ENCODE data around the gene TENT4B.
A peak's percentile ranks its signal among the peaks of the same experiment; 100 is the strongest.

TENT4B gene

DNA sequence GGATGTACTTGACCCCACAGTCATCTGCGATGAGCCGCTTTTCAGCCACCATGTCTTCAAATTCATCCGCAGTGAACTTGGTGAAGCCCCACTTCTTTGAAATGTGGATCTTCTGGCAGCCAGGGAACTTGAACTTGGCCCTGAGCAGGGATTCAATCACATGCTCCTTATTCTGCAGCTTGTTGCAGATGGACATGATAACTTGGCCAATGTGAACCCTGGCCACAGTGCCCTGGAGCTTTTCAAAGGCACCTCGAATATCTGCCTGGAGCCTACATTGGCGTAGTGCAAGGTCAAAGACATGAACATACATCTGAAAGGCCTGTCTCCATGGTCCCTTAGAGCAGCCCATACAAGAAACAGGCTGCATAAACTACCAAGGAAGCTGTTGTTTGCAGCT is 1.8 kb upstream of the TENT4B start:
- H2BK12ac ChIP-seq (ENCODE audit: low read length) = no peak overlapping the region
- no peaks in the 10 kb centered on the region for H3K36me3 ChIP-seq (ENCODE audit: control insufficient read depth in 1 of 2, insufficient read depth in 2 of 2, low read length in 2 of 2)
- H4K12ac ChIP-seq (ENCODE audit: low read depth, low read length) = no peak overlapping the region
- DNase-seq = no peak
- H3K4me1 ChIP-seq (ENCODE audit: control insufficient read depth in 1 of 2, insufficient read depth in 2 of 2, low read length in 2 of 2) = peaks cover 5 to 14% of the 10 kb centered on the region in 2 experiments
- H3K27ac ChIP-seq (ENCODE audit: low read depth, low read length) = no peak overlapping the region
- no peak overlapping the region for H3K9ac ChIP-seq (ENCODE audit: low read length)
- WGBS (ENCODE audit: extremely low coverage, insufficient coverage, insufficient read length) = no CpG with 5 or more reads among the region's 5 CpGs
- H3K9me3 ChIP-seq (ENCODE audit: insufficient read depth, low read depth, low read length) = peaks cover 6% of the 10 kb centered on the region
- H2BK5ac ChIP-seq (ENCODE audit: low read depth, low read length, poor library complexity) = no peak overlapping the region
- H3K27me3 ChIP-seq (ENCODE audit: insufficient read depth, low read length) = no peaks in the 10 kb centered on the region
- H2BK120ac ChIP-seq (ENCODE audit: insufficient read depth, low read length, poor library complexity) = no peak overlapping the region
- H3K79me1 ChIP-seq (ENCODE audit: low read length) = peaks cover 11% of the 10 kb centered on the region
- no peak overlapping the region for H3K14ac ChIP-seq (ENCODE audit: low read length)
- H3K23ac ChIP-seq (ENCODE audit: low read length) = no peak overlapping the region
- peaks cover 9% of the 10 kb centered on the region for H3K79me2 ChIP-seq (ENCODE audit: control insufficient read depth, insufficient read depth, low read length, poor library complexity)
- no peak overlapping the region for H3K4me2 ChIP-seq (ENCODE audit: low read length)
- no peak overlapping the region for H2AK5ac ChIP-seq (ENCODE audit: low read length)
- H4K91ac ChIP-seq (ENCODE audit: low read depth, low read length) = no peak overlapping the region
- no peak overlapping the region for H4K8ac ChIP-seq (ENCODE audit: low read depth, low read length)
- H3K4me3 ChIP-seq (ENCODE audit: low read depth, low read length) = no peak overlapping the region
- no peak overlapping the region for H2AFZ ChIP-seq (ENCODE audit: insufficient read depth, low read length, poor library complexity)
- H3K18ac ChIP-seq (ENCODE audit: low read length) = no peak overlapping the region
- H3K4ac ChIP-seq (ENCODE audit: low read depth, low read length) = no peak overlapping the region

DNA sequence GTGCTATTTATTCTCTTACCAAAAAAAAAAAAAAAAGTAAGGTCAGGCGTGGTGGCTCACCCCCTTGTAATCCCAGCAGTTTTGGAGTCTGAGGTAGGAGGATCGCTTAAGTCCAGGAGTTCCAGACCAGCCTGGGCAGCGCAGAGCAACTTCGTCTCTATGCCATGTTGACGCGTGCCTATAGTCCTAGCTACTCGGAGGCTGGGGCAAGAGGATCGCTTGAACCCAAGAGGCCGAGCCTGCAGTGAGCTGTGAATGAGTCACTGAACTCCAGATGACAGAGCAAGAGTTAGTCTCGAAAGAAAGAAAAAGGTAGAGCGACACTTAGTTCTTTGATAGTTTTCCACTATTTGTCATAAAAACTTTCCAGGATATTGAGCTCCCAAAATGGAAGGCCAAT is 1.4 kb upstream of the TENT4B start:
- no peak overlapping the region for H3K9ac ChIP-seq (ENCODE audit: low read length)
- WGBS (ENCODE audit: extremely low coverage, insufficient coverage, insufficient read length) = no CpG with 5 or more reads among the region's 11 CpGs
- peak in 1 of 2 donors; percentile 19 for DNase-seq

DNA sequence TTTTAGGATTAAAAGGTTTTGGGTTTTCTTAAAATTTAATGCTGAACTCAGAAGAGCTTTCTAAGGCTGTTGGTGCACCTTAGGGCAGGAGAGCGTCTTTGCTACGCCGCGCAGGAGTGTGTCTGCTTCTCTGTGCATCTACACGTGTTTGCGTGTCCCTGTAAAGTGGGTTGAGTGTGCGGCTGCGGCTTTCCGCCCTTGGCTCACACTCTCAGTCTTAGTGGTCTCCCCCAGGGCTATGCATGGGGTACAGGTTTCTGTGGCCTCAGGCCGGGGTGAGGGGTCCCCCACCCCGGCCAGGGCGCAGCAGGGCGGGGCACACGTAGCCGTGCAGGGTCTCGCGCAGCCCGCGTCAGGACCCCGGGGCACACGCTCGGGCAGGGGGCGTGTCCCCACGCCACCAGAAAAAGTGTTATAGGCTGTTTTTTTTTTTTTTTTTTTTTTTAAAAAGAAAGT is 727 bp upstream of the TENT4B start:
- Histone ChIP-seq H2BK120ac (ENCODE audit: insufficient read depth, low read length, poor library complexity) (no peak overlapping the region), H4K91ac (ENCODE audit: low read depth, low read length) (peak overlapping the region; percentile 39), H3K14ac (ENCODE audit: low read length) (peak overlapping the region; percentile 49), H2BK12ac (ENCODE audit: low read length) (no peak overlapping the region), H3K4ac (ENCODE audit: low read depth, low read length) (peak overlapping the region; percentile 28), H3K79me1 (ENCODE audit: low read length) (peaks cover 11% of the 10 kb centered on the region), H3K18ac (ENCODE audit: low read length) (no peak overlapping the region), H2BK5ac (ENCODE audit: low read depth, low read length, poor library complexity) (no peak overlapping the region), H3K4me2 (ENCODE audit: low read length) (peak overlapping the region; percentile 98), H4K8ac (ENCODE audit: low read depth, low read length) (peak overlapping the region; percentile 62), H3K9me3 (ENCODE audit: insufficient read depth, low read depth, low read length) (peaks cover 6% of the 10 kb centered on the region), H3K27ac (ENCODE audit: low read depth, low read length) (peak overlapping the region; percentile 70), H4K12ac (ENCODE audit: low read depth, low read length) (peak overlapping the region; percentile 74), H3K27me3 (ENCODE audit: insufficient read depth, low read length) (no peaks in the 10 kb centered on the region), H3K4me1 (ENCODE audit: control insufficient read depth in 1 of 2, insufficient read depth in 2 of 2, low read length in 2 of 2) (peaks cover 5 to 14% of the 10 kb centered on the region in 2 experiments), H2AK5ac (ENCODE audit: low read length) (no peak overlapping the region), H3K36me3 (ENCODE audit: control insufficient read depth in 1 of 2, insufficient read depth in 2 of 2, low read length in 2 of 2) (no peaks in the 10 kb centered on the region), H2AFZ (ENCODE audit: insufficient read depth, low read length, poor library complexity) (peak overlapping the region; percentile 77), H3K4me3 (ENCODE audit: low read depth, low read length) (peak overlapping the region; percentile 93), H3K23ac (ENCODE audit: low read length) (no peak overlapping the region), H3K79me2 (ENCODE audit: control insufficient read depth, insufficient read depth, low read length, poor library complexity) (peaks cover 9% of the 10 kb centered on the region), H3K9ac (ENCODE audit: low read length) (peak overlapping the region; percentile 88)
- peak in 1 of 2 donors; percentile 58 for DNase-seq
- no CpG with 5 or more reads among the region's 24 CpGs for WGBS (ENCODE audit: extremely low coverage, insufficient coverage, insufficient read length)

More for the DNA sequence above, 1.4 kb upstream of the TENT4B start:
- Histone ChIP-seq H3K4me1 (ENCODE audit: control insufficient read depth in 1 of 2, insufficient read depth in 2 of 2, low read length in 2 of 2) (peaks cover 5 to 14% of the 10 kb centered on the region in 2 experiments), H4K8ac (ENCODE audit: low read depth, low read length) (no peak overlapping the region), H3K4me2 (ENCODE audit: low read length) (peak overlapping the region; percentile 98), H3K79me2 (ENCODE audit: control insufficient read depth, insufficient read depth, low read length, poor library complexity) (peaks cover 9% of the 10 kb centered on the region), H3K27me3 (ENCODE audit: insufficient read depth, low read length) (no peaks in the 10 kb centered on the region), H3K27ac (ENCODE audit: low read depth, low read length) (no peak overlapping the region), H2BK5ac (ENCODE audit: low read depth, low read length, poor library complexity) (no peak overlapping the region), H4K12ac (ENCODE audit: low read depth, low read length) (no peak overlapping the region), H3K18ac (ENCODE audit: low read length) (no peak overlapping the region), H3K14ac (ENCODE audit: low read length) (no peak overlapping the region), H2BK12ac (ENCODE audit: low read length) (no peak overlapping the region), H3K4me3 (ENCODE audit: low read depth, low read length) (no peak overlapping the region), H3K23ac (ENCODE audit: low read length) (no peak overlapping the region), H2AFZ (ENCODE audit: insufficient read depth, low read length, poor library complexity) (no peak overlapping the region), H3K9me3 (ENCODE audit: insufficient read depth, low read depth, low read length) (peaks cover 6% of the 10 kb centered on the region), H4K91ac (ENCODE audit: low read depth, low read length) (no peak overlapping the region), H2AK5ac (ENCODE audit: low read length) (no peak overlapping the region), H2BK120ac (ENCODE audit: insufficient read depth, low read length, poor library complexity) (no peak overlapping the region), H3K79me1 (ENCODE audit: low read length) (peaks cover 11% of the 10 kb centered on the region), H3K36me3 (ENCODE audit: control insufficient read depth in 1 of 2, insufficient read depth in 2 of 2, low read length in 2 of 2) (no peaks in the 10 kb centered on the region), H3K4ac (ENCODE audit: low read depth, low read length) (no peak overlapping the region)

DNA sequence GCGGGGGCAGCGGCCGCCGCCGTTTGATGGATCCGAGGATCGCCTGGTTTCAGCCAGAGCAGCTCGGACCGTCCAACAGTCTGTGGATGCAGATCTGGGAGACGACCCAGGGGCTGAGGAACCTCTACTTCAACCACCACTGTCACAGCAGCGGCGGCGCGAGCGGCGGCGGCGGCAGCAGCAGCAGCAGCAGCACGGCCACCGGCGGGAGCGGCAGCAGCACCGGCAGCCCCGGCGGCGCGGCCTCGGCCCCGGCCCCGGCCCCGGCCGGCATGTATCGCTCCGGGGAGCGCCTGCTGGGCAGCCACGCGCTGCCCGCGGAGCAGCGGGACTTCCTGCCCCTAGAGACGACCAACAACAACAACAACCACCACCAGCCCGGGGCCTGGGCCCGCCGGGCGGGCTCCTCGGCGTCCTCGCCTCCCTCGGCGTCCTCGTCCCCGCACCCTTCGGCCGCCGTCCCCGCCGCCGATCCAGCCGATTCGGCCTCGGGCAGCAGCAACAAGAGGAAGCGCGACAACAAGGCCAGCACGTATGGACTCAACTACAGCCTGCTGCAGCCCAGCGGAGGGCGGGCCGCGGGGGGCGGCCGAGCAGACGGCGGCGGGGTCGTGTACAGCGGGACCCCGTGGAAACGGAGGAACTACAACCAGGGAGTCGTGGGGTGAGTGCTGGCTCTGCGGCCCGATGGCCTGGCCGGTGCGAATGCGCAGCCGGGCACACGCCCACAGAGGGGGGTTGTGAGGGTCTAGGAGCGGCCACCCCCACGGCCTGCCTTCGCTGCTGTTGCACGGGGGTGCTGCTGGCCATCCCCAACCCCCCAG is 702 bp downstream of the TENT4B start:
- peak overlapping the region; percentile 48 for H4K91ac ChIP-seq (ENCODE audit: low read depth, low read length)
- peak in 1 of 2 donors; percentile 48 for DNase-seq
- peak overlapping the region; percentile 72 for H3K14ac ChIP-seq (ENCODE audit: low read length)
- H3K4me2 ChIP-seq (ENCODE audit: low read length) = peak overlapping the region; percentile 89
- no CpG with 5 or more reads among the region's 89 CpGs for WGBS (ENCODE audit: extremely low coverage, insufficient coverage, insufficient read length)
- H2AK5ac ChIP-seq (ENCODE audit: low read length) = no peak overlapping the region
- H4K8ac ChIP-seq (ENCODE audit: low read depth, low read length) = peak overlapping the region; percentile 5
- H3K23ac ChIP-seq (ENCODE audit: low read length) = peak overlapping the region; percentile 24
- no peak overlapping the region for H4K12ac ChIP-seq (ENCODE audit: low read depth, low read length)
- H3K9me3 ChIP-seq (ENCODE audit: insufficient read depth, low read depth, low read length) = peaks cover 6% of the 10 kb centered on the region
- no peaks in the 10 kb centered on the region for H3K27me3 ChIP-seq (ENCODE audit: insufficient read depth, low read length)
- H3K36me3 ChIP-seq (ENCODE audit: control insufficient read depth in 1 of 2, insufficient read depth in 2 of 2, low read length in 2 of 2) = no peaks in the 10 kb centered on the region
- H3K18ac ChIP-seq (ENCODE audit: low read length) = peak overlapping the region; percentile 55
- peak overlapping the region; percentile 83 for H3K9ac ChIP-seq (ENCODE audit: low read length)
- H2BK12ac ChIP-seq (ENCODE audit: low read length) = no peak overlapping the region
- peak overlapping the region; percentile 10 for H2BK120ac ChIP-seq (ENCODE audit: insufficient read depth, low read length, poor library complexity)
- peak overlapping the region; percentile 65 for H2AFZ ChIP-seq (ENCODE audit: insufficient read depth, low read length, poor library complexity)
- peaks cover 5 to 14% of the 10 kb centered on the region in 2 experiments for H3K4me1 ChIP-seq (ENCODE audit: control insufficient read depth in 1 of 2, insufficient read depth in 2 of 2, low read length in 2 of 2)
- no peak overlapping the region for H2BK5ac ChIP-seq (ENCODE audit: low read depth, low read length, poor library complexity)
- peak overlapping the region; percentile 32 for H3K27ac ChIP-seq (ENCODE audit: low read depth, low read length)
- H3K4me3 ChIP-seq (ENCODE audit: low read depth, low read length) = peak overlapping the region; percentile 97
- H3K79me2 ChIP-seq (ENCODE audit: control insufficient read depth, insufficient read depth, low read length, poor library complexity) = peaks cover 9% of the 10 kb centered on the region
- peak overlapping the region; percentile 61 for H3K4ac ChIP-seq (ENCODE audit: low read depth, low read length)
- H3K79me1 ChIP-seq (ENCODE audit: low read length) = peaks cover 11% of the 10 kb centered on the region
